ENCODE measurements around the gene ZBED1.

ZBED1 gene

DNA sequence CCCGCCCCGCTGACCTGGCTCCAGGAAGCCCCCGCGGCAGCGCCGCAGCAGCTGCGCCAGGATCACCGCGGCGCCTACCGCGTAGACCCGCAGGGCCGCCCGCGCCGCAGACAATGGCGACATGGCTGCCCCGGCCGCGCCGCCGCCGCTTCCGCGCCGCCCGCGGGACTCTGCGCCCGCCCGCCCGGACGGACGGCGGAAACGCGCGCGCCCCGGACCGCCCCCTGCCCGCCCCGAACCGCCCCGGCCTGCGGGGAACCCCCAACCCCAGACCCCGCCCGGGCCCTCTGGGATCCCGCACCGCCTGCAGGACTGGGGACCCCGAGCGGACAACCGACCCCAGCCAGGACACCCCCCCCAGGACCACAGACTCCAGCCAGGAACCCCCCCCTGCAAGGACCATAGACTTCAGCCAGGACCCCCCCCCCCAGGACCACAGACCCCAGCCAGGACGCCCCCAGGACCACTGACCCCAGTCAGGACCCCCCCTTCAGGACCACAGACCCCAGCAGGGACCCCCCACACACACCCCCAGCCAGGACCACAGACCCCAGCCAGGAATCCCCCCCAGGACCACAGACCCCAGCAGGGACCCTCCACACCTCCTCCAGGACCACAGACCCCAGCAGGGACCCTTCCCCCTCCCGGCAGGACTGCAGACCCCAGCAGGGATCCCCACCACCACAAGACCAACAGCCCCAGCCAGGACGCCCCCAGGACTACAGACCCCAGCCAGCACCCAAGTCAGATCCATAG is at the start of gene ZBED1, which contains the start of gene DHRSX:
Gene ZBED1 (minus strand): TSS at position 174 of the 756 bp plus-strand sequence. CDS start 10,257 bp downstream, outside the sequence.
Gene DHRSX (minus strand): TSS at position 174 of the 756 bp plus-strand sequence. CDS start 51 bp downstream, at position 123.
- in situ Hi-C loops (cut with MboI; ENCODE audit: low sequenced_read_pairs, unreplicated experiment): no loop called here
- TF ChIP-seq, protein P1, sequence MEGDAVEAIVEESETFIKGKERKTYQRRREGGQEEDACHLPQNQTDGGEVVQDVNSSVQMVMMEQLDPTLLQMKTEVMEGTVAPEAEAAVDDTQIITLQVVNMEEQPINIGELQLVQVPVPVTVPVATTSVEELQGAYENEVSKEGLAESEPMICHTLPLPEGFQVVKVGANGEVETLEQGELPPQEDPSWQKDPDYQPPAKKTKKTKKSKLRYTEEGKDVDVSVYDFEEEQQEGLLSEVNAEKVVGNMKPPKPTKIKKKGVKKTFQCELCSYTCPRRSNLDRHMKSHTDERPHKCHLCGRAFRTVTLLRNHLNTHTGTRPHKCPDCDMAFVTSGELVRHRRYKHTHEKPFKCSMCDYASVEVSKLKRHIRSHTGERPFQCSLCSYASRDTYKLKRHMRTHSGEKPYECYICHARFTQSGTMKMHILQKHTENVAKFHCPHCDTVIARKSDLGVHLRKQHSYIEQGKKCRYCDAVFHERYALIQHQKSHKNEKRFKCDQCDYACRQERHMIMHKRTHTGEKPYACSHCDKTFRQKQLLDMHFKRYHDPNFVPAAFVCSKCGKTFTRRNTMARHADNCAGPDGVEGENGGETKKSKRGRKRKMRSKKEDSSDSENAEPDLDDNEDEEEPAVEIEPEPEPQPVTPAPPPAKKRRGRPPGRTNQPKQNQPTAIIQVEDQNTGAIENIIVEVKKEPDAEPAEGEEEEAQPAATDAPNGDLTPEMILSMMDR (IDR thresholded peaks at IDR 0.05; ENCODE audit: borderline replicate concordance, control extremely low read depth, extremely low read depth, insufficient read depth, missing control alignments): no peak
- peak; percentile 91 for DNase-seq (ENCODE audit: low spot score)

DNA sequence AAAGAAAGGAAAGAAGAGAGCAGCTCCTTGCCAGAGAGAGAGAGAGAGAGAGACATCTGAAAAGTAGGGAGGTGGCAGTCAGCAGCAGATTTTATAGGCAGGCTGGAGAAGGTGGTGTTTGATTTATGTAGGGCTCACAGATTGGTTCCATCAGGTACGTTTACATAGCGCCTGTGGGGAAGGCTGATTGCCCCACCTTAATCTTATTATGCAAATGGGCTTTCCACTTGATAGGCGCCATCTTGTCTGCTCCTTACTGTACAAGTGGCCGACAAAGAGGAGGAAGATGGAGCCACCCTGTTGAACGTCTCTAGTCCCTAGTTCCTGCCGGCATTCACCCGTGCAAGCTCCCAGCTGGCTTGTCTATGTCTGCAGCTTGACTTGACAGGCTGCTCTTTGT is 49.1 kb upstream of the ZBED1 start:
- TF ChIP-seq, protein P1 (IDR thresholded peaks at IDR 0.05; ENCODE audit: borderline replicate concordance, control extremely low read depth, extremely low read depth, insufficient read depth, missing control alignments): no peak
- no peak for DNase-seq (ENCODE audit: low spot score)
- in situ Hi-C loops (cut with MboI; ENCODE audit: low sequenced_read_pairs, unreplicated experiment): no loop called here

DNA sequence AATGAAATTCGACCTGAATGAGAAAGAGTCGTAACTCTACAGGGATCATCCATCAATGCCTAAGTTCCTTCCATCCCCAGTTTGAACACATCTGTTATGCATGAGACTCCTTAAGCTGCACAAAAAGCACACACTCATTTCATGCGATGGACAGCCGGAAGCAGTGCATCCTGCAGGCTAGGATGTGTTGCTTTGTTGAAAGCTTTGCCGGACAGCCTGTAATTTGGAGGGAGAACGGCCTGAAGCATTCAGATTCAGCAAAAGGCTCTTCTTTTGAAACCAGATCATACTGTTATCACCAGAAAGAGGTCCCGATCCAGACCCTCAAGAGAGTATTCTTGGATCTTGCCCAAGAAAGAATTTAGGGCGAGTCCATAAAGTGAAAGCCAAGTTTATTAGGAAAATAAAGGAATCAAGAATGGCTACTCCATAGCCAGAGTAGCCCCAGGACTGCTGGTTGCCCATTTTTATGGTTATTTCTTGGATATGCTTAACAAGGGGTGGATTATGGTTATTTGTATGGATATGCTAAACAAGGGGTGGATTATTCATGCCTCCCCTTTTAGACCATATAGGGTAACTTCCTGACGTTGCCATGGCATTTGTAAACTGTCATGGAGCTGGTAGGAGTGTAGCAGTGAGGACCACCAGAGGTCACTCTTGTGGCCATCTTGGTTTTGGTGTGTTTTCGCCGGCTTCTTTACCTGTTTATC is 48.1 kb upstream of the ZBED1 start:
- TF ChIP-seq, protein P1 (IDR thresholded peaks at IDR 0.05; ENCODE audit: borderline replicate concordance, control extremely low read depth, extremely low read depth, insufficient read depth, missing control alignments): no peak
- in situ Hi-C loops (cut with MboI; ENCODE audit: low sequenced_read_pairs, unreplicated experiment): no loop called here
- no peak for DNase-seq (ENCODE audit: low spot score)

DNA sequence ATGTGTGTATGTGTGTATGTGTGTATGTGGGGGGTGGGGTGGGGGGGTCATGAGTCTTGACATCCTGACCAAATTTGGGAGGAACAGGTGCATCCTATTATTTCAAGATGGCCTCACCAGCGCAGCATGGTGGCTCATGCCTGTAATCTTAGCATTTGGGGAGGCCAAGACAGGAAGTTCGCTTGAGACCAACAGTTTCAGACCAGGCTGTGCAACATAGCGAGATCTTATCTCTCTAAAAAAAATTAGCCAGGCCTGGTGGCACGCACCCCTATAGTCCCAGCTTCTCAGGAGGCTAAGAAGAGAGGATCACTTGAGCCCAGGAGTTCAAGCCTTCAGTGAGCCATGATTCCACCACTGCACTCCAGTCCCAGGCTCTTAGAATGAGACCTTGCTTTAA is 47.0 kb upstream of the ZBED1 start:
- TF ChIP-seq, protein P1 (IDR thresholded peaks at IDR 0.05; ENCODE audit: borderline replicate concordance, control extremely low read depth, extremely low read depth, insufficient read depth, missing control alignments): no peak
- no peak for DNase-seq (ENCODE audit: low spot score)
- in situ Hi-C loops (cut with MboI; ENCODE audit: low sequenced_read_pairs, unreplicated experiment): no loop called here

DNA sequence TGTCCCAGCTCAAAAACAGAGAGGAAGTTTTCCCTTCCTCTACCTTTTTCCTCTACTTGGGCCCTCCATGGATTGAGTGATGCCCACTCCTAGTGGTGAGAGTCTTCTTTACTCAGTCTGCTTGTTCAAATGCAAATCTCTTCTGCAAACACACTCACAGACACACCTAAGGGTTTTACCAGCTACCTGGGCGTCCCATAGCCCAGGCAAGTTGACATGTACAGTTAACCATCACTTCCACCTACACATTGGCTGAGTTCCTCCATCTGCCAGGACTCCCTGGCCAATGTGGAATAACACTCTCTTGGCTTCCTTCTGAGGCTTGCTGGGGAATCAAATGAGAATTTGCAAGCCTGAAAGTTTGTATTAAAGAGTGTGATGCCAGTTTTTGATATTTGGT is 45.7 kb upstream of the ZBED1 start:
- in situ Hi-C loops (cut with MboI; ENCODE audit: low sequenced_read_pairs, unreplicated experiment): no loop called here
- TF ChIP-seq, protein P1 (IDR thresholded peaks at IDR 0.05; ENCODE audit: borderline replicate concordance, control extremely low read depth, extremely low read depth, insufficient read depth, missing control alignments): no peak
- DNase-seq (ENCODE audit: low spot score): no peak

DNA sequence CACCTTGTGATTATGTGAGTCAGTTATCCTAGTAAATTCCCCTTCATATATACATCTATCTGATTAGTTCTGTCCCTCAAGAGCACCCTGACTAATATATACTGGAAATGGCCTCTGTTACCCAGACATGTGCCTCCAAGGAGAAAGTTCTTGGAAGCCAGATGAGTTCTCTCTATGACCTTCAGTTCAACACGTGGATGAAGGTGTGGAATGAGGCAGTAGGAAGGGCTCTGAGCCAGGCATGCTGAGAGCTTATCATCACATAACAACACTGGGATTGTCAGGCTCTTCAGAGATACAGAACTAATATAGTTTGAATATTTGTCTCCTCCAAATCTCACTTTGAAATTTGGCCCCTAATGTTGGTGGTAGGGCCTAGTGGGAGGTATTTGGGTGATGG is 44.4 kb upstream of the ZBED1 start:
- no peak for DNase-seq (ENCODE audit: low spot score)
- in situ Hi-C loops (cut with MboI; ENCODE audit: low sequenced_read_pairs, unreplicated experiment): no loop called here
- TF ChIP-seq, protein P1 (IDR thresholded peaks at IDR 0.05; ENCODE audit: borderline replicate concordance, control extremely low read depth, extremely low read depth, insufficient read depth, missing control alignments): no peak

Data from GM13976 (cell line).